ENCODE results near the gene ADCY5.

DNA sequence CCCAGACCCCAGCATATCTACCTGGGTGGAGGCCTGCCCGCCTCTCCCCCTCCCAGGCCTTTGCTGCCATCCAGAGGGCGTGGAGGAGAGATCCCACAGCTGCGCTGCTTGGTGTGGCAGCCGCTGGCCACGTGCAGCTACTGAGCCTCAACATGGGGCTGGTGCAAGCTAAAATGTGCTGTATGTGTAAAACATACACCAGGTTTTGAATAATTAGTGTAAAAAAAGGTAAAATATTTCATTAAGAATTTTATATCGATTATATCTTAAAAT lies 151.3 kb downstream of the ADCY5 start:
- no peak for TF ChIP-seq POLR2AphosphoS5 (IDR thresholded peaks at IDR 0.05; ENCODE audit: low read depth, low read length)
- TF ChIP-seq, protein P1, sequence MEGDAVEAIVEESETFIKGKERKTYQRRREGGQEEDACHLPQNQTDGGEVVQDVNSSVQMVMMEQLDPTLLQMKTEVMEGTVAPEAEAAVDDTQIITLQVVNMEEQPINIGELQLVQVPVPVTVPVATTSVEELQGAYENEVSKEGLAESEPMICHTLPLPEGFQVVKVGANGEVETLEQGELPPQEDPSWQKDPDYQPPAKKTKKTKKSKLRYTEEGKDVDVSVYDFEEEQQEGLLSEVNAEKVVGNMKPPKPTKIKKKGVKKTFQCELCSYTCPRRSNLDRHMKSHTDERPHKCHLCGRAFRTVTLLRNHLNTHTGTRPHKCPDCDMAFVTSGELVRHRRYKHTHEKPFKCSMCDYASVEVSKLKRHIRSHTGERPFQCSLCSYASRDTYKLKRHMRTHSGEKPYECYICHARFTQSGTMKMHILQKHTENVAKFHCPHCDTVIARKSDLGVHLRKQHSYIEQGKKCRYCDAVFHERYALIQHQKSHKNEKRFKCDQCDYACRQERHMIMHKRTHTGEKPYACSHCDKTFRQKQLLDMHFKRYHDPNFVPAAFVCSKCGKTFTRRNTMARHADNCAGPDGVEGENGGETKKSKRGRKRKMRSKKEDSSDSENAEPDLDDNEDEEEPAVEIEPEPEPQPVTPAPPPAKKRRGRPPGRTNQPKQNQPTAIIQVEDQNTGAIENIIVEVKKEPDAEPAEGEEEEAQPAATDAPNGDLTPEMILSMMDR (IDR thresholded peaks at IDR 0.05), result no peak; the same call in 1 of the 2 replicates
- no peak for TF ChIP-seq REST (IDR thresholded peaks at IDR 0.05; ENCODE audit: insufficient read depth in 1 of 2, low read depth in 2 of 2, low read length in 1 of 2)
- TF ChIP-seq SIN3A (IDR thresholded peaks at IDR 0.05; ENCODE audit: borderline replicate concordance, insufficient read depth, low read depth, low read length), result no peak
- TF ChIP-seq TCF7L2 (IDR thresholded peaks at IDR 0.05; ENCODE audit: low read depth, low read length), result no peak

Data from Panc1 (cell line).